GDM1 (cell line): ENCODE results near the gene YTHDF1.

Source experiments
- DNase-seq: peaks from one replicate; lab custom pipeline; 2025; lab: John Stamatoyannopoulos, UW

YTHDF1 gene

DNA sequence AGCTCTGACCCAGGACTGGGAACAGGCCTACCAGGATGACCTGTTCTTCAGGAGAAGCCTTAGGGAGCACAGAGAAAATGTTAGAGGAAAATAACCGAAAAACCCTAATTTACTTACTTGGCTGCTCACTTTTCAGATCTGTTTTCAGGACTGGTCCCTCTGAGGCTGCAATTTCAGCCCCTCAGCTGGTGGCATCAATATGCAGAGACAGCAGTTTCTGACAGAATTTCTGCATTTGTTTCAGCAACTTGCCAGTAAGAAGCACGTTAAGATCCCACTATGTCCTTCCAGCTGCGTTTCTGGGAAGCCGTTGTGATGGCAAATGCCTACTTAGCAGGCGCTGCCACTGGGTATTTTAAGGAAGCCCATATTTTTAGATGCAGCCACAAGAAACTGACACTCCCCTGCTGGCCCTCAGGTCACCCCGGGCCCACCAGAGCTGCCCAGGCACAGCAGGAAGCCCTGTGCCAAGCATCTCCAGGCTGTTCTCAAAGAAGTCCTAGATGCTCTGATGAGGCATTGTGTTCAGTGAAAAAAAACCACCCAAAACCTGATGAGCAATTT is 7.5 kb downstream of the YTHDF1 start:
- no peak for DNase-seq

GRCh38 chr20:63206878-63207277 is 9.1 kb downstream of the YTHDF1 start:
- no peak for DNase-seq

- no peak for DNase-seq
These were observed 10.0 kb downstream of the YTHDF1 start for GRCh38 chr20:63205896-63206295.

GRCh38 chr20:63204362-63204761 is 11.6 kb downstream of the YTHDF1 start:
- DNase-seq = no peak

GRCh38 chr20:63202811-63203526 is 13.0 kb downstream of the YTHDF1 start:
- no peak for DNase-seq

DNA sequence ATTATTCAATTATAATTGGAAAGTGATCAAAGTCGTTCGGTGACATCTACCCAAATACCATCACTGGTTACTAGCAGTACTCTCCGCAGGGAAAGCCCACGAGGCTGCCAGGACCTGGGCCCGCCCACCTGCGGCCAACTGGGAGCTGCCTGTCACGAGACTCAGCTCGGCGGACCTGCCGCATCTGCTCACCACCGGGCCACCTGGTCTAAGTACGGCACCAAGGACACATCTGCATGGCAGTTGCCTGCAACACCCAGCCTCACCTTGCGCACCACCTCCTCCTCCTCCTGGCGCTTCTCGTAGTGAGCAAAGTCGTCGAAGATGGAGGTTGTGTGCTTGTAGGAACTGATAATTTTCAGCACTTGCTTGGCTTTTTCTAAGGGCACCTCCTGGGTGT is 13.9 kb downstream of the YTHDF1 start:
- no peak for DNase-seq

DNA sequence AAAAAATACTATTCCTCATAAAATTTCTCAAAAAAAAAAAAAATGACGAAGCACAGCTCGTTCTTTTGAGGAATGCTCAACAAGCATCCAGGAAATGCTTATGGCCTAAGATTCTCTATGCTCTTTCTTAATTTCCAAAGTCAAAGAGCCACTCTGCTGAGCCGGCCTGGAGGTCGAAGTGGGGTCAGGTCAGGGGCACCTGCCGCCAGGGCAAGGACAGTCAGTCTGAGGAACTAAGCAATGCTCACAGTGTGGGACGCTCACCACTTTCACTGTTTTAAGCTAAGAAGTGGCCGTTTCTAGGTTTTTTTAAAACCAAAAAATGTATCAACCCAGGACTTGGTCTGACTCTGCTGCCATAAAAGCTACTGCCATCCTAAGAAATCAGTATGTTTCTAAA is 17.3 kb downstream of the YTHDF1 start:
- DNase-seq = no peak

DNA sequence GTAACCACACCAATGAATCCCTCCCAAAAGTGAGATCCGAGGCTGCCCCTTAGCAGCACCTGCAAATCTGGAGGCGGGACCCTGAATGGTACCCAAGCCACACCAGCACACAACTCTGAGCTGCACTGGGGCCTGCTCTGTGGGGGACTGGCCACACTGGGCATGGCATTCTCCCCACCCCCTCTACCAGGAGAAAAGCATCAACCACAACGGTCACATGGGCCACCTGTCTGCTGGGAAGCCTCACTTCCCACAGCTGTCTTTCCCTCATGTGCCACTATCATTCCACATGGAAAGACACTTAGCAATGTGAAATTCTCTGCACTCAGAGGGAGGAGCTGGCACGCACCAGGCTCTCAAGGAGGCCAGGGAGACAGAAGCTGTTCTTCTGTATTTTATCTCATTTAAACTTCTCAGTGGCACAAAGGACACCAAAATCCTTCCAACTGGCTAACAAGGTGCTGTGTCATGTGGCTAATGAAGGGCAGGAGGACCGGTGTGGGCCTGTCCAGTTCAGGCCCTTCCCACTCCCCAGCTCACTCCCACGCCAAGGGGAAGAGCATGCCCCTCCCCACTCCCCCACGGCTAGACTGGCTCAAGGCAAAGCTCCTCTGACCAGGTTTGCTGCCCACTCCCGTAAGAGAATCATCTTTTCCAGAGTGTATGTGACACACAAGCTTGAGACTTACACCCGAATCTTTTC is 19.0 kb downstream of the YTHDF1 start:
- DNase-seq = no peak

DNA sequence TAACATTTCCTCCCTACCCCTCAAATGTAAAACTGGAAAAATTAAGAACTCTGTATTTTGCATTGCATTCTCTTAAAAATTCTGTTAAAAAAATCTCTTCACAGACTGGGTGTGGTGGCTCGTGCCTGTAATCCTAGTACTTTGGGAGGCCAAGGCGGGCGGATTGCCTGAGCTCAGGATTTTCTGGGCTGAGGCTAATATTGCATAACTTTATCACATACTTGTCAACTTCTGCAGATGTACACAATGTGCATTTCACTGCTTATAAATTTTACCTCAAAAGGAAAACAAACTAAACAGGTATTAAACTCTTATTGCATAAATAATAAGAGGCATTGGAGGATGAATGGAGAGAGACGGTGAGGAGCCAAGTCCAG is 21.1 kb downstream of the YTHDF1 start:
- no peak for DNase-seq

- DNase-seq = no peak
These were observed 21.7 kb downstream of the YTHDF1 start for GRCh38 chr20:63194007-63194796.

- DNase-seq = no peak
These were observed 23.2 kb downstream of the YTHDF1 start for GRCh38 chr20:63192721-63193120.

DNA sequence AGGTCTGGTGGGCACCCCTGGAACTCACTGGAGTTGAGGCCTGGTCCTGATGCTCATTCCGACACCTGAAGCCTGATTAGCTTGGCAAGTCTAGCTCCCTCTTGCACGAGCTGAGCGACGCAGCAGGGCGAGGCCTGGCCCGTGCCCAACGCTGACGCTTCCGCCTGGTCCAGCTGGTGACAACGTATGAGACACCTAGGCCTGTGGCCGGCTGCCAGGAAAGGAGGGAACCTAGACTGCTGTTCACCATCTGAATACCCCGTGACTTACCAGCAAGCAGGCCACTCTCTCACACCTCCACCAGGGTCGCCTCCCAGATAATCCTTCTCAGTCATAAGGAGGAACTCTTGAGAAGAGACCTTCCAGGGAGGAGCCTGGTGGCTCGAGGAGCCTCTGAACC is 24.5 kb downstream of the YTHDF1 start:
- DNase-seq = no peak

DNA sequence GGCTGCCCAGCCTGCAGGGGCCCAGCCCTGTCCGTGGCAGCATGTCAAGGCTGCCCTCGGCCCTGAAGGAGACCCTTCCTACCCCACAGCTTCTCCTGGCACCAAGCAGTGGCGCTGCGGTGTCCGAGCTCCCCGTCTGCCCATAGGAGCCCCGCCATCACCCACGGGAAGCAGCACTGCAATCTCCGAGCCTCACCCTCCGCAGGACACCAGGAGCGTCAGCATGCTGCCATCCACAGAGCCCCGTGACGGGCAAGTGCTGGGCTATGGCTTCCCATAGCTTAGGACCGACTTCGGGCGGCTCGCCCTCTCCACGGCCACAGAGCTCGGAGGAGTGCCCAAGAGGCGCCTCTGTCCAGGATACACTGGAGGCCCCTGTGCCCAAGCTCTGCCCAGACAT is 25.1 kb downstream of the YTHDF1 start:
- no peak for DNase-seq

- DNase-seq = no peak
These were observed 25.9 kb downstream of the YTHDF1 start for GRCh38 chr20:63189846-63190559.

GRCh38 chr20:63189322-63189642 is 26.6 kb downstream of the YTHDF1 start:
- no peak for DNase-seq

DNA sequence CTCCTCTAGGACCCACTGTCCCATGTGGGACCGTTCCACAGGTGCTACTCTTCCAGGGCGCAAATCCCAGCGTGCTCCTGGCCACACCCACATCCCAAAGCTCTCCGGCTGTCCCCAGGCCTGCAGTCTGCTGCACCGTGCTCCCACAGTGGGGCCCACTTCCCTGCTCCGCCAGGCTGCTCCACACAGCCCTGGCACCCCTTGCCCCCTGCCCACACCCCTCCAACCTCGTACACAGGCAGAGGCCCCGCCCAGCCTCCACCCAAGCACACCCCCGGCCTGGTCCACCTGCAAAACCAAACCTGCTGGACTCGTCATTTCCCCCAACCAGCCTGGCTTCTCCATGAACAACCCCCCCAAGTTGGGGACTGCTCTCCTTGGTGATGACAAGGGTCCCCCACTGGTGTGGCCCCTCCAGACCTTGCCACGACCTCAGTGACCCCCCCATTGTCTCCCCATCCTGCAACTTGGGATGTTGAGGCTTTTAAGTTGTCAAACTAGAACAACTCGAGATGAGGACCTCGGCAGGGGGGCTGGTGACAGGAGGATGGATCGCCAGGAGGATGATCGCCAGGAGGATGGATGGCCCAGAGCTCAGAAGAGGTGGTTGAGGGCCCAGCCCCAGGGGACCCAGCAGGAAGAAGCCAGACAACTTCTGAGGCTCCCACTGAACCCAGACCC is 27.1 kb downstream of the YTHDF1 start:
- no peak for DNase-seq

DNA sequence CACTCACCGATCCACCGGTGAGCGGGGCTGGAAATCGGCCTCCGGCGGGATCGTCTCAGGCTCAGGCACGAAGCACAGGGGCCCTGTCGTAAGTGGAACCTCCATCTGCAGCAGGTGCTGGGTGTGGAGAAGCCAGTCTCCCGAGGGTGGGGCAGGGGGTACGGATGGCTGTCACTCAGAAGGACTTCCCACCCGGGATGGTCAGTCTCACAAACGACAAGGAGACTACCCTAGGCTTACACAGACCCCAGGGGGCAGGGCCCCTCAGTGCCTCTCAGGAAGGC is 27.8 kb downstream of the YTHDF1 start:
- DNase-seq = no peak

DNA sequence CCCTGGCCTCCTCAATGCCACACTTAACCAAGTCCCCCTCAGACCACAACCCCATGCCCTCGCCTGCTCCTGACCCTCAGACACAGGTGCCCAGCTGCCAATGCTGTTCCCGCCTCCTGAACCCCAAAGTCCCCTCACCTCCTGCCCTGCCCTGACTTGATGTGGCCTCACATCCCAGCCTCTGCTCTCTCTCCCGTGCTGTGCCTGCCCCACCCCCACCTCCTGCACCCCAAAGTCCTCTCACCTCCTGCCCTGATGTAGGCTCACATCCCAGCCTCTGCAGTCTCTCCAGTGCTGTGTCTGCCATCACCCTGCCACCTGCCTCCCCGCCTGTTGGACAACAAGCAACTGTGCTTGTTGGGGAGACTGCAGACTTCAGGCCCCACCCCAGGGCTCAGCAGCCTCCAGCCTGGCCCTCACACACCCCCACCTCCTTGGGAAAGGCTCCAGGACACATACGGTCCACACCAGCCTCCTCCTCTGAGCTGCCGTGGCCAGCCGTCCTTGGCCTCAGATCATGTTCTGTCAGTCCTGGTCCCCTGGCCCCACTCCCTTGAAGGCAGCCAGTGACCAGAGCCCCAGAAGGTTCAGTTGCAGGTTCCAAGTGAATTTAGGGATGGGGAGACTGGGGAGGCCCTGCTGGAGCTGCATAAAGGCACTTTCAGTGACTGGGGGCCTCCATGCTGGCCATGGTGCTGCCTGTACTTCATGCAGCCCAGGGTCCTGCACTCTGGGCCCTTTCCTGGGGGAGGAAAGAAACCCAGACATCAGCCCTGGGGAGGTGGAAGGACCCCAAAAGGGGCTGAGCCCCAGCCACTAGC is 28.4 kb downstream of the YTHDF1 start:
- no peak for DNase-seq

DNA sequence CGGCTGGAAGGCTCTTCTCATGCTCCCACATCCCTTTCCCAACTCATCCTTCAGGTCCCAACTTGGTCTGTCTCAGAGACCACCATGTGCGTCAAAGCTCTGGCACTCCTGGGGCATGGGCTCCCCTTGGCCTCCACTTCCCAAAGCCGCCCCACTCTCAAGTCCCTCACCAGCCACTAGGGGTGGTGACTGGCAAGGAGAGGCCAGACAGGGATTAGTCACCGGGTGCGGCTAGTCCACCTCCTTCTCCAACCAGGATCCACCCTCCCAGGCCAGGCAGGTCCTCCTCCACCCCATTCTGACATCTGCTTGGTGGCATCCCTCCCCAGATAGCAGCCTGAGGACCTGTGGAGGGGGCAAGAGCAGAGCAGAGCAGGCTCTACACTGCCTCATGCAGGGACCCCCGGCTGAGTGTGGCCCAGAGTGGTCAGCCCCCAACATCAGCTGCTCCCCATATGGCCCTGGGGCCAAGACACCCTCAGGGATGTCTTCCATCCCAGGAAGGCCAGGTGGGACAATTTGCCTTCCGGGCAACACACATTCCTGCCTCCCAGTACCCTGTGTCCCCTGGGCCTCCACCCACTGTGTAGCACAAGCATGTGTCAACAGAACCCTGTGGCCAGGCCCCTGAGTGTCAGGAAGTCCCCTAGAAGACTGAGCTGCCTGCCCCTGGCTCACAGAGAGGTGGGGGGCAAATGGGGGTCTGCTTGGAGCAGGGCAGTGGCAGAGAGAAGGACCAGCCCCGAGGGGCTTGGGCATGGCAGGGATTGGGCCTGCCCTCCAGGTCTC is 29.2 kb downstream of the YTHDF1 start:
- DNase-seq = no peak

- no peak for DNase-seq
These were observed 29.8 kb downstream of the YTHDF1 start for GRCh38 chr20:63186084-63186483.
